Stomach smooth muscle (tissue), 2 donors: Measurements from ENCODE around the gene CTNND2.

ENCODE experiments used
- H3K27ac ChIP-seq: one replicate; pipeline ENCODE4 v1.7.0; 2013; ENCODE audit warnings: mild to moderate bottlenecking, low read length, inconsistent platforms
- H3K27me3 ChIP-seq, 2 donors: one replicate each; pipeline ENCODE4 v1.7.0; 2013; ENCODE audit warnings: low read length in 2 of 2; ENCODE audit not compliant: insufficient read depth in 2 of 2, control insufficient read depth in 1 of 2
- H3K36me3 ChIP-seq, 2 donors: one replicate each; pipeline ENCODE4 v1.7.0; 2013; ENCODE audit warnings: low read length in 2 of 2; ENCODE audit not compliant: control insufficient read depth in 2 of 2, insufficient read depth in 2 of 2
- H3K4me1 ChIP-seq: one replicate; pipeline ENCODE4 v1.7.0; 2013; ENCODE audit warnings: low read length; ENCODE audit not compliant: control insufficient read depth, insufficient read depth
- H3K4me3 ChIP-seq, 2 donors: one replicate each; pipeline ENCODE4 v1.7.0; 2013; ENCODE audit warnings: low read length in 2 of 2
- H3K9ac ChIP-seq, 2 donors: one replicate each; pipeline ENCODE4 v1.7.0; 2013; ENCODE audit warnings: low read length in 2 of 2, mild to moderate bottlenecking in 1 of 2
- H3K9me3 ChIP-seq, 2 donors: one replicate each; pipeline ENCODE4 v1.7.0; 2013; ENCODE audit warnings: low read length in 2 of 2; ENCODE audit not compliant: control insufficient read depth in 2 of 2
- donor health status: healthy.
- donor health status: Pancreatic carcinoma.

The CTNND2 gene

DNA sequence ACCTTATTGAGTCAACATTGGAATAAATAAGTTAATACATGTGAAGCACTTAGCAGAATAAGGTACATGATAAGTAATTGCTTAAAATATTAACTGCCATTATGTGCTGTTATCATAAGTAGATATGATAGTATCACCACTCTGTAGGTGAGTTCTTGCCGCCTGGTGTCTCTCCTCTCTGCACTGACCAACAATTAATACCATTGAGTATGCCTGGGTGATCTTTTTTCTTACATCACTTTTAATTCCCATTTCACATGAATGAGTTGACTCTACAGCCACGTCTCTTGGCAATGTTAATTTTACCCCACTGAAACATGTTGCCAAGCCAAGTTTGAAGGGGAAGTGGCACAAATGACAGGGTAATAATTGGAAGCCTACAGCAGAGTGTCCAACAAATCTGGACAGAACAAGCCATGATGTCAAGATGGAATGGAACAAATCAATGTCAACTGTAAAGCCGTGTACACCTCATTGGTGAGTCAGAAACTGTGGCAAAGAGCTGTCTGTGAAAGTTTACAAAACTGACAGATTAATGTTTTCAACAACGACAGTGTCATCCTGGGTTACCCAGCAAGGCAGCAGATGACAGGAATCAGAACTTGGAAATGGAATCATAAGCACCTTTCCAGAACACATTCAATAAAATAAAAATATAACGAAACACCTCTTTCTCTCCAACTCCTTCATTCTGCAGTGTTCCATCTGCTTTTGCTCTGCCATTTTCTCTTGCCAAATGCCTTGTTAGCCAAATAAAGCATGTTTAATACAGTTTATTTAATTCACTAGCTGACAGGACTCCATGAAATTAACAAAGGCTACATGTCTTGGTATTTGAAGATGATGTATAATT is 330.9 kb downstream of the CTNND2 start:
- H3K4me1 ChIP-seq, result no peaks in the 10 kb centered on the region
- H3K9ac ChIP-seq, result no peak overlapping the region
- H3K27ac ChIP-seq, result no peak overlapping the region
- no peak overlapping the region for H3K4me3 ChIP-seq
- no peaks in the 10 kb centered on the region for H3K36me3 ChIP-seq
- no peaks in the 10 kb centered on the region for H3K27me3 ChIP-seq
- H3K9me3 ChIP-seq, result no peaks in the 10 kb centered on the region

- no peak overlapping the region for H3K27ac ChIP-seq
These were observed 339.5 kb downstream of the CTNND2 start for GRCh38 chr5:11564706-11565105.

GRCh38 chr5:11563822-11564221 is 340.4 kb downstream of the CTNND2 start:
- H3K27me3 ChIP-seq, result no peaks in the 10 kb centered on the region
- H3K9ac ChIP-seq, result no peak overlapping the region
- no peaks in the 10 kb centered on the region for H3K9me3 ChIP-seq
- H3K27ac ChIP-seq, result no peak overlapping the region
- no peak overlapping the region for H3K4me3 ChIP-seq
- H3K36me3 ChIP-seq, result no peaks in the 10 kb centered on the region
- H3K4me1 ChIP-seq, result no peaks in the 10 kb centered on the region

More at GRCh38 chr5:11564706-11565105, 339.5 kb downstream of the CTNND2 start:
- Histone ChIP-seq H3K9ac (no peak overlapping the region), H3K4me3 (no peak overlapping the region), H3K9me3 (no peaks in the 10 kb centered on the region), H3K27me3 (no peaks in the 10 kb centered on the region), H3K4me1 (no peaks in the 10 kb centered on the region), H3K36me3 (no peaks in the 10 kb centered on the region)

DNA sequence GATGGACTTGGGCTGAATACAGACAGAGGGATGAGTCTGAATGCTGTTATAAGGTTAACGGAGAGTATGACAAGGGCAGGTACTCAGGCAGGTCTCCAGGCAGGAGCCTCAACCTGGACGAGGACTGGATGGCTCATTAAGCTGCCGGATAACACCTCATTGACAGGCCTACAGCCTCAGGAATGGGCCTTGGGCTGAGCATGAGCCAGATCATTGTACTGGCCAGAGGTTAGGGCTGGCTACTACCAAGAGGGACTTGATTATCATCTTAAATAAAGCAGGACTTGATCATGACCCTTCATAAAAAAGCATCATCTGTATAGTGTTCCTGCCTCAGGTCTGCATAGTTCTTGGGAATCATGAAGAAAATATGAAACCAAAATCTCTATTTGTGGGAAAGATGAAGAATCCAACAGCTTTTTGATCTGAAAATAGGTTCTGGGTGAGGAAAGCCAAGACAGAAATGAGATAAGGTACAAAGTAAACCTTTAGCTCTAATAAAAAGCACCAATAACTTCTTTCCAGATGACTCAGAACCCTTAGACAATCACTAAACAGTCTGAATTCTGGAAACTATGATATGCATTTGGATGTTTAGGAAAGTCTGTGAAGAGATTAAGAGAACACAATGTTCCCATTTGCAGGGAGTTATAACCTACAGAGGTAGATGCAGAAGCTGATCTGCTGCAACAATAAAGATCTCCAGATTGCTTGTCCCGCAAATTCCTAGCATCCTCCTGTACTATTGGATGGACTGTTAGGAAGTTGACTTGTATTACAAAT is 343.1 kb downstream of the CTNND2 start:
- no peaks in the 10 kb centered on the region for H3K27me3 ChIP-seq
- no peaks in the 10 kb centered on the region for H3K9me3 ChIP-seq
- no peaks in the 10 kb centered on the region for H3K4me1 ChIP-seq
- no peak overlapping the region for H3K27ac ChIP-seq
- no peaks in the 10 kb centered on the region for H3K36me3 ChIP-seq
- H3K4me3 ChIP-seq, result no peak overlapping the region
- H3K9ac ChIP-seq, result no peak overlapping the region

- Histone ChIP-seq H3K27ac (no peak overlapping the region), H3K4me3 (no peak overlapping the region), H3K4me1 (no peaks in the 10 kb centered on the region), H3K9me3 (no peaks in the 10 kb centered on the region), H3K9ac (no peak overlapping the region), H3K27me3 (no peaks in the 10 kb centered on the region), H3K36me3 (no peaks in the 10 kb centered on the region)
These were observed 347.2 kb downstream of the CTNND2 start for GRCh38 chr5:11557063-11557462.

DNA sequence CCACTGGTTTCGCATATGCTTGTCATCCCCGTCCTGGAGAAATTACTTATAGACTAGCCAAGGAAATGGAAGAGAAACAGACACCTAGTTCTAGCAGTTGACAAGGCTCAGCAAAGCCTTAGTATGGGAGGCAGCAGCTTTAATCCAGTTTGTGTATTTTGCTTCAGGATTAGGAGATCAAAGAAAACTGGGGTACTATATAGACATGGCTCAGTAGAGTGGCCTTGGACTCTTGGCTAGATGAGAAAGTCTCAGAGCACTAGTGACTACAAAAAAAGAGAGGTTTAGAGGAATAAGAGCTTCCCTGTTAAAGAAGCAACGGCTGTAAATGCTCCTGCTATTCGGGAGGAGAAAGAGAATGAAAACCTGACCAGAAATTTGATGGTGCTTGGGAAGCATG is 349.1 kb downstream of the CTNND2 start:
- Histone ChIP-seq H3K9me3 (no peaks in the 10 kb centered on the region), H3K4me1 (no peaks in the 10 kb centered on the region), H3K9ac (no peak overlapping the region), H3K27ac (no peak overlapping the region), H3K27me3 (no peaks in the 10 kb centered on the region), H3K4me3 (no peak overlapping the region), H3K36me3 (no peaks in the 10 kb centered on the region)

- no peak overlapping the region for H3K4me3 ChIP-seq
- no peaks in the 10 kb centered on the region for H3K36me3 ChIP-seq
- no peak overlapping the region for H3K9ac ChIP-seq
- no peaks in the 10 kb centered on the region for H3K9me3 ChIP-seq
- H3K27ac ChIP-seq, result no peak overlapping the region
- no peaks in the 10 kb centered on the region for H3K27me3 ChIP-seq
- H3K4me1 ChIP-seq, result no peaks in the 10 kb centered on the region
These were observed 356.5 kb downstream of the CTNND2 start for GRCh38 chr5:11547730-11548129.

DNA sequence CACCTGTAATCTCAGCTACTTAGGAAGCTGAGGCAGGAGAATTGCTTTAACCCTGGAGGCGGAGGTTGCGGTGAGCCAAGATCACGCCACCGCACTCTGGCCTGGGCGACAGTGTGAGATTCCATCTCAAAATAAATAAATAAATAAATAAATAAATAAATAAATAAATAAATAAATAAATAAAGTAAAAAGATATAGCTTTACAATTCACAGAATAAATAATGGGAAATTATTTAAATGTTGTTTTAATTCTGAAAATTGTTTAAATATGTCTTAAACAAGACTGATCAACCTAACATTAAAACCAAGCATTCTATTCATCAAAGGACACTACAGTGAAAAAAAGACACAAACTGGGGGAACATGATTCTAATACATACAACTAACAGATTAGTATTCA is 357.1 kb downstream of the CTNND2 start:
- H3K9ac ChIP-seq, result no peak overlapping the region
- H3K9me3 ChIP-seq, result no peaks in the 10 kb centered on the region
- H3K4me1 ChIP-seq, result no peaks in the 10 kb centered on the region
- H3K36me3 ChIP-seq, result no peaks in the 10 kb centered on the region
- no peaks in the 10 kb centered on the region for H3K27me3 ChIP-seq
- no peak overlapping the region for H3K27ac ChIP-seq
- H3K4me3 ChIP-seq, result no peak overlapping the region

DNA sequence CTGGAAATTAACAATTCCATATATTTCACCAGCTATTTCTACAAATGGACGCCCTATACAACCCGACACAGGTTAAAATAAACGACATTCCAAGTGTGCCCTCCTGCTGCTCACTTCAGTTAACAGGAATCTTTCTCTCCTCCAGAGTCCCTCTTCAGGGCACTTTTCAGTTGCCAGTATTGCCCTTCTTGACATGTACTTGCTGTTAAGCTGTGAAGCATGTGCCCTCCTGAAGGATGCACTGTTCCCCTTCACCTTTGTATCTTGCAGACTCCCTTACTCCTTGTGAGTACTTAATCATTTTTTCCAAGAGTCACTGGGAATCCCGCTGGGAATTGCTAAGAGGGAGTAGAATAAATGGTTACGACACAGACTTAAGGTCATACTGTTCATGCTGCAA is 364.1 kb downstream of the CTNND2 start:
- Histone ChIP-seq H3K9ac (no peak overlapping the region), H3K9me3 (no peaks in the 10 kb centered on the region), H3K4me1 (no peaks in the 10 kb centered on the region), H3K27ac (no peak overlapping the region), H3K27me3 (peaks cover 0 to 2% of the 10 kb centered on the region in 2 donors), H3K36me3 (no peaks in the 10 kb centered on the region), H3K4me3 (no peak overlapping the region)

GRCh38 chr5:11531811-11532555 is 372.3 kb downstream of the CTNND2 start:
- Histone ChIP-seq H3K4me3 (no peak overlapping the region), H3K9me3 (no peaks in the 10 kb centered on the region), H3K36me3 (no peaks in the 10 kb centered on the region)

More at GRCh38 chr5:11531811-11532555, 372.3 kb downstream of the CTNND2 start:
- H3K27ac ChIP-seq, result no peak overlapping the region
- no peaks in the 10 kb centered on the region for H3K27me3 ChIP-seq
- no peak overlapping the region for H3K9ac ChIP-seq
- H3K4me1 ChIP-seq, result no peaks in the 10 kb centered on the region
